ENCODE measurements around the gene TNKS1BP1.

- TF ChIP-seq CTCF (IDR thresholded peaks at IDR 0.05; ENCODE audit: low read depth, low read length, missing input control): no peak
- TF ChIP-seq GABPA (IDR thresholded peaks at IDR 0.05 in 1 of 2, conservative IDR thresholded peaks at IDR 0.05 in 1 of 2): peak in 1 of 2 donors; percentile 54
- no peak for TF ChIP-seq YY1 (IDR thresholded peaks at IDR 0.05)
- TF ChIP-seq, protein P1, sequence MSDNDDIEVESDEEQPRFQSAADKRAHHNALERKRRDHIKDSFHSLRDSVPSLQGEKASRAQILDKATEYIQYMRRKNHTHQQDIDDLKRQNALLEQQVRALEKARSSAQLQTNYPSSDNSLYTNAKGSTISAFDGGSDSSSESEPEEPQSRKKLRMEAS (IDR thresholded peaks at IDR 0.05): no peak
- no peak for TF ChIP-seq ZBTB33 (IDR thresholded peaks at IDR 0.05)
- no peak for TF ChIP-seq RAD21 (IDR thresholded peaks at IDR 0.05)
- no peak for TF ChIP-seq REST (IDR thresholded peaks at IDR 0.05)
- no peak for TF ChIP-seq TAF1 (conservative IDR thresholded peaks at IDR 0.05)
- TF ChIP-seq, protein P2, sequence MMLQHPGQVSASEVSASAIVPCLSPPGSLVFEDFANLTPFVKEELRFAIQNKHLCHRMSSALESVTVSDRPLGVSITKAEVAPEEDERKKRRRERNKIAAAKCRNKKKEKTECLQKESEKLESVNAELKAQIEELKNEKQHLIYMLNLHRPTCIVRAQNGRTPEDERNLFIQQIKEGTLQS (IDR thresholded peaks at IDR 0.05): no peak
- no peak for TF ChIP-seq JUND (IDR thresholded peaks at IDR 0.05)
- no peak for TF ChIP-seq SP1 (IDR thresholded peaks at IDR 0.05)
- no peak for TF ChIP-seq HNF4A (conservative IDR thresholded peaks at IDR 0.05)
- no peak for TF ChIP-seq EGR1 (IDR thresholded peaks at IDR 0.05; ENCODE audit: low read depth in 2 of 2)
- no peak for TF ChIP-seq RXRA (IDR thresholded peaks at IDR 0.05)
Measured at GRCh38 chr11:57325735-57326048, 940 bp upstream of the TNKS1BP1 start.

All from liver (tissue), 3 donors.